Effector memory CD4-positive, alpha-beta T cell (primary cell): ENCODE data around the gene PRKCSH.
"Not testable (repeated sequence)": the region's sequence is repeated elsewhere in the genome, so short reads cannot be mapped to it uniquely, and the experiment has no call there.

Source experiments
- DNase-seq, 3 donors: peaks; one replicate each; pipeline ENCODE4 v3.0.0-alpha.2; 2020
- H3K27ac ChIP-seq: 2 replicates; pipeline ENCODE4 v1.7.0; 2013; ENCODE audit warnings: mild to moderate bottlenecking, low read length, moderate library complexity; ENCODE audit not compliant: insufficient read depth, poor library complexity, severe bottlenecking
- H3K27me3 ChIP-seq: replicated peaks from 2 replicates; pipeline ENCODE4 v1.7.0; 2013; ENCODE audit warnings: mild to moderate bottlenecking, low read length; ENCODE audit not compliant: insufficient read depth, control insufficient read depth, poor library complexity, severe bottlenecking
- H3K36me3 ChIP-seq: 2 replicates; pipeline ENCODE4 v1.7.0; 2013; ENCODE audit warnings: mild to moderate bottlenecking, low read length, moderate library complexity; ENCODE audit not compliant: control insufficient read depth, insufficient read depth
- H3K4me1 ChIP-seq: 2 replicates; pipeline ENCODE4 v1.7.0; 2013; ENCODE audit warnings: low read length, mild to moderate bottlenecking; ENCODE audit not compliant: control insufficient read depth, insufficient read depth, poor library complexity, severe bottlenecking
- H3K4me3 ChIP-seq: 2 replicates; pipeline ENCODE4 v1.7.0; 2013; ENCODE audit warnings: low read length, low read depth, mild to moderate bottlenecking; ENCODE audit not compliant: insufficient read depth, poor library complexity, severe bottlenecking
- H3K9me3 ChIP-seq: 2 replicates; pipeline ENCODE4 v1.7.0; 2013; ENCODE audit warnings: mild to moderate bottlenecking, low read length, moderate library complexity; ENCODE audit not compliant: control insufficient read depth

The PRKCSH gene

DNA sequence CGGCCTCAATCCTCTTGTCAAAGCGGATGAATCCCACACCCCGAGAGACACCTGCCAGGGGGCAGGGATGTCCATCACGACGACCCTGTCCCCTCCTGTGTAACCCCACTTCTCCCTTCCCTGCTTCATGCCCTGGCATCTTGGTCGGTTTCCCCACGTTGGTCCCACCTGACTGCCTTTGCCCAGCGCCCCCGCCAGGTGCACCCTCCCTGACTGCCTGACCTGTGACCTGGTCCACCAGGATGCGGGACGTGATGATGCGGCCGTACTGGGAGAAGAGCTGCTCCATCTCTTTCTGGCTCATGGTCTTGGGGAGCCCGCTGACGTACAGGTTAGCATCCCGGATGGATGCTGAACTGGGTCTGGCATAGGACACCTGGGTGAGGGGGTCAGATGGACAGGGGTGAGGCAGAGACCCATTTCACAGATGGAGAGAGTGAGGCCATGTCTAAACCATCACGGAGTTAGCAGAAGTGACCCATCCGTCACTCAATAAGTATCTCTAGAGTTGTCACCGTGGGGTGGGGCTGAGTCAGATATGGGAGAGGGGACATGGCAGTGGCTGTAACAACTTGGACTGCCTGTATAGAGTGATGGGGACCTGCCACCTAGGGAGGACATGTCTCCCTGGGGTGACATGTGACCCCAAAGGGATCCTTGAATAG lies 22.9 kb downstream of the PRKCSH start:
- Histone ChIP-seq H3K4me1 (no peaks in the 10 kb centered on the region), H3K27ac (no peak overlapping the region), H3K4me3 (no peak overlapping the region), H3K27me3 (no peaks in the 10 kb centered on the region), H3K9me3 (no peaks in the 10 kb centered on the region), H3K36me3 (no peaks in the 10 kb centered on the region)
- no peak for DNase-seq

DNA sequence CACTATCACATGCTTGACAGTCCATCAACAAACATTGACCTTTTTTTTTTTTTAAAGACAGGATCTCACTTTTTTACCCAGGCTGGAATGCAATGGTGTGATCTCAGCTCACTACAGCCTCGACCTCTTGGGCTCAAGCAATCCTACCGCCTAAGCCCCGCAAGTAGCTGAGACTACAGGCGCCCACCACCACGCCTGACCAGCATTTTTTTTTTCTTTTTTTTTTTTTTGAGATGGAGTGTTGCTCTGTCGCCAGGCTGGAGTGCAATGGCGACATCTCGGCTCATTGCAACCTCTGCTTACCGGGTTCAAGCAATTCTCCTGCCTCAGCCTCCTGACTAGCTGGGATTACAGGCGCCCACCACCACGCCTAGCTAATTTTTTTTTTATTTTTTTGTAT lies 23.5 kb downstream of the PRKCSH start:
- H3K36me3 ChIP-seq, DNase-seq: not testable (repeated sequence)

DNA sequence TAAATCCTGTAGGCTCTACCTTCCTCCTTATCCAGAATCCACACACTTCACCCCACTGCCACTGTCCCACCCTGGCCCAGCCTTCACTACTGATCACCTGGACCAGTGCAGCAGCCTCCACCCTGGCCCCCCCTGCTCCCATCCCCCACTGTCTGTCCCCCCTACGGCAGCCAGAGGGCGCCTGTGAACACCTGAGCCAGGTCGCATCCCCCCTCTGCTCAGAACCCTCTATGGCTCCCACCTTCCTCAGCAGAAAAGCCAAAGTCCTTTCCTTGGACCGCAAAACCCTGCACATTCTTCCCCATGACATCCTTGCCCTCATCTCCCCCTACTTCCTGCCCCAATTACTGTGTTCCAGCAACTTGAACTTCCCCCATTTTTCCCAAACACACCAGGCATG lies 24.8 kb downstream of the PRKCSH start:
- Histone ChIP-seq H3K9me3 (no peaks in the 10 kb centered on the region), H3K4me1 (no peaks in the 10 kb centered on the region), H3K4me3 (no peak overlapping the region), H3K36me3 (no peaks in the 10 kb centered on the region), H3K27ac (no peak overlapping the region), H3K27me3 (no peaks in the 10 kb centered on the region)
- no peak for DNase-seq

More for the DNA sequence above, 23.5 kb downstream of the PRKCSH start:
- H3K27me3 ChIP-seq, H3K9me3 ChIP-seq, H3K4me3 ChIP-seq, H3K4me1 ChIP-seq, H3K27ac ChIP-seq: not testable (repeated sequence)

DNA sequence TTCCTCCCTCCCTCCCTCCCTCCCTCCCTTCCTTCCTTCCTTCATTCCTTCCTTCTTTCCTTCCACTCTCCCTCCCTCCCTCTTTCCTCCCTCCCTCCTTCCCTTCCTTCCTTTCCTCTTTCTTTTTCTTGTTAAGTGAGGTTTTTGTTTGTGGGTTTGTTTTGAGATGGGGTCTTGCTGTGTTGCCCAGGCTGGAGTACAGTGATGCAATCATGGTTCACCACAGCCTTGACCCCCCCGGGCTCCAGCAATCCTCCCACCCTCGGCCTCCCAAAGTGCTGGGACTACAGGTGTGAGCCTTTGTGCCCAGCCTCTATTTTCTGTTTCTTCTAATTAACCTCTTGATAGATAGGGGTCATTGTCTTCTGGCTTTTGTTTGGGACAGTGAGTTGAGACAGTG lies 26.0 kb downstream of the PRKCSH start:
- Histone ChIP-seq H3K4me3 (no peak overlapping the region), H3K27ac (no peak overlapping the region), H3K27me3 (no peaks in the 10 kb centered on the region), H3K9me3 (no peaks in the 10 kb centered on the region), H3K4me1 (no peaks in the 10 kb centered on the region), H3K36me3 (no peaks in the 10 kb centered on the region)
- DNase-seq = no peak

DNA sequence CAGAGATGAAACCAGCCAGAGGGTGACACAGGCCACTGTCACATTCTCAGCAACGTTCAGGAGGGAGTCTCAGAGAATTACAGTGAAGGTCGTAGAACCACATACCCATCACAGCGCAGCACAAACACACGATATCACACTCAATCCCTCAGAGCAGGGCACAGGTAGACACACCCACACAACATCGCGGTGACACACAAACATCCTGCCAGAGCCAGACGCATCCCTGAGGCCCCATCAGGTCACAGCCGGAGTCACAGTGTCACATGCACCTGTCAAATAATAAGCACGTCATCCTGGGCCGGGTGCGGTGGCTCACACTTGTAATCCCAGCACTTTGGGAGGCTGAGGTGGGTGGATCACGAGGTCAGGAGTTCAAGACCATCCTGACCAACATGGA lies 28.0 kb downstream of the PRKCSH start:
- no peaks in the 10 kb centered on the region for H3K27me3 ChIP-seq
- no peak for DNase-seq
- H3K36me3 ChIP-seq = no peaks in the 10 kb centered on the region
- H3K9me3 ChIP-seq = no peaks in the 10 kb centered on the region
- no peaks in the 10 kb centered on the region for H3K4me1 ChIP-seq
- H3K27ac ChIP-seq = no peak overlapping the region
- H3K4me3 ChIP-seq = no peak overlapping the region

DNA sequence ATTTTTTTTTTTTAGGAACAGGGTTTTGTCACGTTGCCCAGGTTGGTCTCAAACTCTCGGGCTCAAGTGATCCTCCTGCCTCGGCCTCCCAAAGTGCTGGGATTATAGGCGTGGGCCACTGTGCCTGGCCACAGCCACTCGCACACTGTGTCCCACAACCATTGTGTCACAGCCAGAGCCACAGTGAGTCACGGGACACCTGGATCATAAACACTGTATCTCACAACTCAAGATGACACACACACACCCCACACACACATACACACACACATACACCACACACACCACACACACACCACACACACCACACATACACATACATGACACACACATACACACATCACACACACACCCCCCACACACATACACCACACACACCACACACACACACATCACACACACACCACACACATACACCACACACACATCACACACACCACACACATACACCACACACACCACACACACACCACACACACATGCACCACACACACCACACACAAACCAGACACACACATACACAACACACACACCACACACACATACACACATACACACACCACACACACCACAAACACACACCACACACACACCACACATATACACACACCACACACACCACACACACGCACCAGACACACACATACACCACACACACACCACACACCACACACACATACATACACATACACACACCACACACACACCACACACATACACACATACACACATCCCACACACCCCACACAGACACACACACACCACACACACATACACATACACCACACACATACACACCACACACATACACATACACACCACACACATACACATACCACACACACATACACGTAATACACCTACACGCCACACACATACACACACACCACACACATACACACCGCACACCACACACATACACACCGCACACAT lies 29.2 kb downstream of the PRKCSH start:
- H3K27me3 ChIP-seq = no peaks in the 10 kb centered on the region

DNA sequence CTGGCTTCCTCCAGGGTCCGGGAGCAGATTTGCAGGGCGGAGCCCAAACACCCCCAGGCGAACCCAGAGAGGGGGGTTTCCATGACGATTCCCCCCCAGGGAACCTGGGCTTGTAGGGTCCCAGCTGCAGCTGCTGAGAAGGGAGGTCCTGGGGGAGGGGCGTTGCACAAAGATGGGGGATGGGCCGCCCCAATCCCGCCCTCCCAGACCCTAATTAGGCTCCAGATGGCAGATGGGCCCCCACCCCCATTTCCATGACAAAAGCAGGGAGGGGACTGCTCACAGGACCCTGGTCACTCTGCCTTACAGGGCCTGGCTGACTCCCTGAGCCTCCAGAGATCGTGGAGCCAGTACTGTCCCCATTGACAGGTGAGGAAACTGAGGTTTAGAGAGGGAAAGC lies 30.2 kb downstream of the PRKCSH start:
- DNase-seq = no peak
- Histone ChIP-seq H3K27me3 (no peaks in the 10 kb centered on the region), H3K4me3 (no peak overlapping the region), H3K4me1 (no peaks in the 10 kb centered on the region), H3K9me3 (no peaks in the 10 kb centered on the region), H3K27ac (no peak overlapping the region), H3K36me3 (no peaks in the 10 kb centered on the region)

More for the DNA sequence above, 29.2 kb downstream of the PRKCSH start:
- H3K4me3 ChIP-seq = no peak overlapping the region
- H3K36me3 ChIP-seq = no peaks in the 10 kb centered on the region
- H3K9me3 ChIP-seq = no peaks in the 10 kb centered on the region
- no peak for DNase-seq
- H3K27ac ChIP-seq = no peak overlapping the region
- no peaks in the 10 kb centered on the region for H3K4me1 ChIP-seq

DNA sequence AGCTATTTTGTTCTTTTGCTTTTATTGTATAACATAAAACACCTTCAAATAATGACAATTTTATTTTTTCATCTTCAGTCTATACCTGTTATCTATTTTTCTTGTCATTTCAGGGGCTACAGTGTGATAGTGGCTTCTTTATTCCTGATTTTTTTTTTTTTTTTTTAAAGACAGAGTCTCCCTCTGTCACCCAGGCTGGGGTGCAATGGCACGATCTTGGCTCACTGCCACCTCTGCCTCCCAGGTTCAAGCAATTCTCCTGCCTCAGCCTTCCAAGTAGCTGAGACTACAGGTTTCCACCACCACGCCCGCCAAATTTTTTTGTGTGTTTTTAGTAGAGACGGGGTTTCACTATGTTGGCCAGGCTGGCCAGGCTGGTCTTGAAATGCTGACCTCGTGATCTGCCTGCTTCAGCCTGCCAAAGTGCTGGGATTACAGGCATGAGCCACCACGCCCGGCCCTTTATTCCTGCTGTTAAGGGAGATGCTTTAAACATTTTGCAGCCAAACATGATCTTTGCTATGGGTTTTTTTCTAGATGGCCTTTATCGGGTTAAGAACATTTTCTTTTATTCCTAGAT lies 32.9 kb downstream of the PRKCSH start:
- H3K9me3 ChIP-seq, H3K27me3 ChIP-seq, DNase-seq, H3K36me3 ChIP-seq, H3K4me3 ChIP-seq, H3K27ac ChIP-seq, H3K4me1 ChIP-seq: not testable (repeated sequence)

DNA sequence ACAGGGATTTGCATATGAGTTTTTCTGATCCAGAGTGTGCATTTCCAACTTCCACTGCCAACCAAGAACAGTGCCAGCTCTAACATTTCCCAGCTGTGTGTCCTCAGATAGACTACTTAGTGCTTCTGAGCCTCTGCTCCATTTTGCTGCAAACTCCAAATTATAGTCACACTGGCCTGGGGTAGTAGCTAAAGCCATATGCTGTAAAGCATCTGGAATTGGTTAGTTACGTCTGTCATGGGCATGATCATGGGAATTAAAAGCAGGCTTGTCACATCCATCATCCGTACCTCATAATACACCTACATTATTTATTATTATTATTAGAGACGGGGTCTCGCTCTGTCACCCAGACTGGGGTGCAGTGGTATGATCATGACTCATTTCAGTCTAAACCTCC lies 38.3 kb downstream of the PRKCSH start:
- Histone ChIP-seq H3K4me3 (no peak overlapping the region), H3K4me1 (no peaks in the 10 kb centered on the region), H3K36me3 (no peaks in the 10 kb centered on the region), H3K27ac (no peak overlapping the region), H3K27me3 (no peaks in the 10 kb centered on the region), H3K9me3 (no peaks in the 10 kb centered on the region)
- no peak for DNase-seq

DNA sequence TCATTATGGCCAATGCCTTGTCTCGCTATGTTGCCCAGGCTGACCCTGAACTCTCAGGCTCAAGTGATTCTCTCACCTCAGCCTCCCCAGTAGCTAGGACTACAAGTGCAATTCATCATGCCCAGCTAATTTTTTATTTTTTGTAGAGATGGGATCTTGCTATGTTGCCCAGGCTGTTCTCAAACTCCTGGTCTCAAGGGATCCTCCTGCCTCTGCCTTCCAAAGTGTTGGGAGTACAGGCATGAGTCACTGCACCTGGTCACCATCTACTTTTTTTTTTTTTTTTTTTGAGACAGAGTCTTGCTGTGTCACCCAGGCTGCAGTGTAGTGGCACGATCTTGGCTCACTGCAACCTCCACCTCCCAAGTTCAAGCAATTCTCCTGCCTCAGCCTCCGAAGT lies 39.9 kb downstream of the PRKCSH start:
- H3K27me3 ChIP-seq = peaks cover 13% of the 10 kb centered on the region
- not testable (repeated sequence) for H3K27ac ChIP-seq, H3K4me3 ChIP-seq

More for the DNA sequence above, 39.9 kb downstream of the PRKCSH start:
- H3K36me3 ChIP-seq, DNase-seq, H3K9me3 ChIP-seq, H3K4me1 ChIP-seq: not testable (repeated sequence)
